HG02840 (cell line): ENCODE data around the gene PIGH.
"Not testable (repeated sequence)": the region's sequence is repeated elsewhere in the genome, so short reads cannot be mapped to it uniquely, and the experiment has no call there.

Experiments used
- ATAC-seq: cut with Tn5 transposase; IDR thresholded peaks from one replicate; pipeline ENCODE4 v1.9.1; 2021; ENCODE audit warnings: mild to moderate bottlenecking, moderate library complexity, moderate number of reproducible peaks; ENCODE audit not compliant: unreplicated experiment, low FRiP score

PIGH gene

GRCh38 chr14:67599698-67600561, at the start of gene PIGH:
TSS of gene PIGH (minus strand) at chr14:67600268. CDS start at chr14:67600203, 65 bp downstream.
- ATAC-seq: peak; percentile 92

GRCh38 chr14:67646131-67646530, 46.1 kb upstream of the PIGH start:
- no peak for ATAC-seq

GRCh38 chr14:67645414-67645813, 45.3 kb upstream of the PIGH start:
- ATAC-seq: no peak

- ATAC-seq: no peak
Measured at GRCh38 chr14:67644428-67644827, 44.4 kb upstream of the PIGH start.

- no peak for ATAC-seq
Measured at GRCh38 chr14:67643713-67644112, 43.6 kb upstream of the PIGH start.

GRCh38 chr14:67641902-67642749, 42.1 kb upstream of the PIGH start:
- ATAC-seq: no peak

GRCh38 chr14:67641480-67641879, 41.4 kb upstream of the PIGH start:
- ATAC-seq: no peak

- no peak for ATAC-seq
Measured at GRCh38 chr14:67638642-67639041, 38.6 kb upstream of the PIGH start.

GRCh38 chr14:67636361-67636919, 36.4 kb upstream of the PIGH start:
- no peak for ATAC-seq

GRCh38 chr14:67633451-67634147, 33.5 kb upstream of the PIGH start:
- no peak for ATAC-seq

GRCh38 chr14:67630938-67631337, 30.9 kb upstream of the PIGH start:
- no peak for ATAC-seq

GRCh38 chr14:67630186-67630585, 30.1 kb upstream of the PIGH start:
- no peak for ATAC-seq

GRCh38 chr14:67627519-67627918, 27.5 kb upstream of the PIGH start:
- ATAC-seq: no peak

- not testable (repeated sequence) for ATAC-seq
Measured at GRCh38 chr14:67626131-67626530, 26.1 kb upstream of the PIGH start.

- no peak for ATAC-seq
Measured at GRCh38 chr14:67623114-67623513, 23.0 kb upstream of the PIGH start.

- ATAC-seq: no peak
Measured at GRCh38 chr14:67622675-67623074, 22.6 kb upstream of the PIGH start.

GRCh38 chr14:67620217-67620785, 20.2 kb upstream of the PIGH start:
- no peak for ATAC-seq

- ATAC-seq: peak; percentile 93
Measured at GRCh38 chr14:67619446-67620216, 19.6 kb upstream of the PIGH start, which contains the start of gene ARG2. TSS of gene ARG2 (plus strand) at chr14:67619920. CDS start at chr14:67619978, 58 bp downstream.

GRCh38 chr14:67618617-67619063, 18.6 kb upstream of the PIGH start:
- ATAC-seq: no peak
